A549 (cell line): ENCODE measurements around the gene RCAN2. TPM values are rescaled to one million over a fixed set of nuclear protein-coding genes. Genes with fewer than 3 reads are reported as not detected.
"Not testable (repeated sequence)": the region's sequence is repeated elsewhere in the genome, so short reads cannot be mapped to it uniquely, and the experiment has no call there.

Source experiments
- ATAC-seq, 2 experiments: fragments of 200-7000 bp in 1 of 2; fragments of >200 bp in 1 of 2; cut with Nextera tagmentation in 1 of 2; cut with Tn5 transposase in 1 of 2; 3 replicates each; pipeline versions ENCODE4 v1.8.0 to v1.9.1; 2018 to 2020; ENCODE audit warnings: mild to moderate bottlenecking in 1 of 2, moderate library complexity in 1 of 2
- CTCF ChIA-PET: fragments of 300-600 bp; sonication (Branson Sonifier 250); formaldehyde crosslinking; extraction: SDS; loops from one replicate; lab custom pipeline; 2021; ENCODE audit warnings: antibody characterized with exemption, inconsistent platforms; lab: Yijun Ruan, JAX
- POLR2A ChIA-PET: fragments of 350-600 bp; formaldehyde crosslinking; extraction: SDS; loops from one replicate; lab custom pipeline; 2021; ENCODE audit warnings: antibody characterized with exemption, inconsistent platforms; lab: Yijun Ruan, JAX
- DNase-seq, 2 experiments: peaks; one replicate each; pipeline versions ENCODE4 v3.0.0 to v3.0.0-alpha.2; 2011 to 2016; ENCODE audit warnings: low read depth in 1 of 2, low spot score in 1 of 2
- FAIRE-seq: peaks from 2 replicates; lab custom pipeline; 2011; peaks lifted over from hg19 to GRCh38; lab: Jason Lieb, UNC
- H3K27ac ChIP-seq, 2 experiments: fragments of >200 bp; sonication (Bioruptor Twin); formaldehyde crosslinking; 3 replicates each; pipeline ENCODE4 v1.5.1; 2016 to 2017
- H3K4me1 ChIP-seq: fragments of >200 bp; sonication (Bioruptor Twin); formaldehyde crosslinking; 3 replicates; pipeline ENCODE4 v1.6.1; 2016
- H3K4me2 ChIP-seq: fragments of >200 bp; sonication (Bioruptor Twin); formaldehyde crosslinking; 3 replicates; pipeline ENCODE4 v1.6.1; 2016
- H3K4me3 ChIP-seq: fragments of >200 bp; sonication (Bioruptor Twin); formaldehyde crosslinking; 3 replicates; pipeline ENCODE4 v1.5.1; 2016
- H3K9me3 ChIP-seq: fragments of >200 bp; sonication (Bioruptor Twin); formaldehyde crosslinking; 3 replicates; pipeline ENCODE4 v1.6.1; 2016
- BHLHE40 ChIP-seq: IDR thresholded peaks from 2 replicates; pipeline ENCODE4 v1.6.1; 2012; ENCODE audit warnings: low read depth, low read length, inconsistent platforms
- CBX8 ChIP-seq: fragments of 200-600 bp; sonication (generic); IDR thresholded peaks from 2 replicates; pipeline ENCODE4 v1.6.1; 2016
- CEBPB ChIP-seq, 2 experiments: fragments of >200 bp in 1 of 2; sonication (Bioruptor Twin) in 1 of 2; formaldehyde crosslinking in 1 of 2; IDR thresholded peaks; 2 replicates each; pipeline ENCODE4 v1.6.1; 2012 to 2016
- CHD4 ChIP-seq: fragments of 200-600 bp; sonication (generic); IDR thresholded peaks from 2 replicates; pipeline ENCODE4 v1.6.1; 2016; ENCODE audit warnings: antibody characterized with exemption, mild to moderate bottlenecking, borderline replicate concordance
- E2F6 ChIP-seq: IDR thresholded peaks from 2 replicates; pipeline ENCODE4 v1.6.1; 2012; ENCODE audit warnings: low read depth, borderline replicate concordance
- FOXS1 ChIP-seq: fragments of 250-450 bp; sonication (Bioruptor Pico); IDR thresholded peaks from 2 replicates; pipeline ENCODE4 v1.5.0; 2020; ENCODE audit warnings: mild to moderate bottlenecking, moderate library complexity
- HES2 ChIP-seq: fragments of >200 bp; sonication (Bioruptor Twin); formaldehyde crosslinking; IDR thresholded peaks from 2 replicates; pipeline ENCODE4 v1.6.1; 2016
- HMGXB4 ChIP-seq: fragments of 250-450 bp; sonication (Bioruptor Pico); IDR thresholded peaks from 2 replicates; pipeline ENCODE4 v1.5.0; 2021; ENCODE audit warnings: mild to moderate bottlenecking, moderate library complexity, borderline replicate concordance
- KDM1A ChIP-seq: fragments of 200-600 bp; sonication (generic); IDR thresholded peaks from 2 replicates; pipeline ENCODE4 v1.6.1; 2016; ENCODE audit warnings: low read depth, mild to moderate bottlenecking
- KDM5A ChIP-seq: fragments of 200-600 bp; sonication (generic); IDR thresholded peaks from 2 replicates; pipeline ENCODE4 v1.6.1; 2016; ENCODE audit warnings: antibody characterized with exemption, mild to moderate bottlenecking
- MAX ChIP-seq: IDR thresholded peaks from 2 replicates; pipeline ENCODE4 v1.6.1; 2012
- MYC ChIP-seq: IDR thresholded peaks from 2 replicates; pipeline ENCODE4 v1.6.1; 2012; ENCODE audit warnings: mild to moderate bottlenecking, inconsistent platforms, low read length, improper control_type of control experiment, borderline replicate concordance
- NPAS2 ChIP-seq: fragments of 250-450 bp; sonication (Bioruptor Pico); IDR thresholded peaks from 2 replicates; pipeline ENCODE4 v1.8.0; 2022; ENCODE audit warnings: mild to moderate bottlenecking, moderate library complexity, borderline replicate concordance
- PBX3 ChIP-seq: IDR thresholded peaks from 2 replicates; pipeline ENCODE4 v1.6.1; 2012
- RAD21 ChIP-seq, 2 experiments: fragments of >200 bp in 1 of 2; sonication (Bioruptor Twin) in 1 of 2; formaldehyde crosslinking in 1 of 2; IDR thresholded peaks in 1 of 2; conservative IDR thresholded peaks in 1 of 2; 2 replicates in 1 of 2; 3 replicates in 1 of 2; pipeline ENCODE4 v1.6.1; 2012 to 2018; ENCODE audit warnings: inconsistent platforms in 1 of 2
- RARB ChIP-seq: fragments of 250-450 bp; sonication (Bioruptor Pico); IDR thresholded peaks from 2 replicates; pipeline ENCODE4 v1.8.0; 2021; ENCODE audit warnings: mild to moderate bottlenecking, moderate library complexity
- RFX5 ChIP-seq: fragments of 450-650 bp; IDR thresholded peaks from 2 replicates; pipeline ENCODE4 v1.7.1; 2014; ENCODE audit warnings: antibody characterized with exemption, mild to moderate bottlenecking, moderate library complexity
- SREBF2 ChIP-seq: fragments of 450-650 bp; IDR thresholded peaks from 2 replicates; pipeline ENCODE4 v1.6.1; 2014; ENCODE audit warnings: mild to moderate bottlenecking, moderate library complexity
- TP53 ChIP-seq: fragments of 250-450 bp; sonication (Bioruptor Pico); IDR thresholded peaks from 2 replicates; pipeline ENCODE4 v1.5.0; 2021; ENCODE audit warnings: mild to moderate bottlenecking, moderate library complexity
- ZFP36 ChIP-seq: fragments of 450-650 bp; IDR thresholded peaks from 2 replicates; pipeline ENCODE4 v1.6.1; 2014; ENCODE audit warnings: borderline replicate concordance; ENCODE audit not compliant: partially characterized antibody
- ZSCAN20 ChIP-seq: fragments of 250-450 bp; sonication (Bioruptor Pico); IDR thresholded peaks from 2 replicates; pipeline ENCODE4 v1.8.0; 2022; ENCODE audit warnings: mild to moderate bottlenecking, moderate library complexity
- WGBS: methylation state at CpG from one replicate; pipeline ENCODE4 v1.1.6; 2017; ENCODE audit errors: missing lambda C conversion rate; 5-methylcytosine and 5-hydroxymethylcytosine counted together
- polyA plus RNA-seq, 4 experiments: library from polyadenylated mRNA; depleted of rRNA in 3 of 4; stranded (reverse); fragments of >200 nt; fragmentation: RNase III in 1 of 4; extraction: RNeasy Plus Mini Kit Qiagen cat#74134 plus additional on column Dnase treatment in 1 of 4; gene quantifications; 2 replicates in 3 of 4; 3 replicates in 1 of 4; pipeline ENCODE4 v1.2.3, GENCODE V29; 2011 to 2017

RCAN2 gene
- polyA plus RNA-seq, 2 of the 4 experiments (the other 2 are of a cell fraction) = not detected

- DNase-seq (no peak), FAIRE-seq (no peak), ATAC-seq (no peak)
- TF ChIP-seq RFX5 (no peak), E2F6 (no peak), CEBPB (IDR thresholded peaks at IDR 0.05) (no peak), CHD4 (no peak)
- POLR2A ChIA-PET = no interaction called here
- 48% methylated on average over 3 of the region's 3 CpGs for WGBS
- CTCF ChIA-PET = interaction anchor here (2.0 kb wide), 1 partner anchor 12 kb away, joined by 4 read pairs; no protein-coding TSS in a partner anchor
- Histone ChIP-seq H3K4me3 (no peak overlapping the region), H3K4me2 (no peak overlapping the region), H3K27ac (no peak overlapping the region), H3K4me1 (no peaks in the 10 kb centered on the region), H3K9me3 (no peaks in the 10 kb centered on the region)
These were observed 84.0 kb downstream of the RCAN2 start for GRCh38 chr6:46407246-46407645.

- FAIRE-seq, H3K4me3 ChIP-seq, CTCF ChIA-PET, DNase-seq, H3K4me1 ChIP-seq, H3K9me3 ChIP-seq, H3K27ac ChIP-seq, POLR2A ChIA-PET, ATAC-seq, H3K4me2 ChIP-seq: not testable (repeated sequence)
- no CpG with 5 or more reads among the region's 32 CpGs for WGBS
These were observed 85.5 kb downstream of the RCAN2 start for GRCh38 chr6:46405620-46406180.

- 0% methylated on average over 1 of the region's 1 CpG for WGBS
These were observed 90.4 kb downstream of the RCAN2 start for GRCh38 chr6:46400898-46401297.

More at GRCh38 chr6:46400898-46401297, 90.4 kb downstream of the RCAN2 start:
- no peaks in the 10 kb centered on the region for H3K4me1 ChIP-seq
- CTCF ChIA-PET = no interaction called here
- no peaks in the 10 kb centered on the region for H3K9me3 ChIP-seq
- no peak overlapping the region for H3K27ac ChIP-seq
- FAIRE-seq = no peak
- TF ChIP-seq HMGXB4 (CRISPR knock-in tag) = no peak
- TF ChIP-seq RARB (CRISPR knock-in tag) = no peak
- no peak for TF ChIP-seq PBX3
- TF ChIP-seq SREBF2 = no peak
- TF ChIP-seq RAD21 (conservative IDR thresholded peaks at IDR 0.05 in 1 of 2, IDR thresholded peaks at IDR 0.05 in 1 of 2) = no peak
- TF ChIP-seq CHD4 = no peak
- TF ChIP-seq TP53 (CRISPR knock-in tag) = no peak
- no peak for TF ChIP-seq MYC
- no peak for TF ChIP-seq KDM5A
- no peak for TF ChIP-seq KDM1A
- TF ChIP-seq HES2 = no peak
- TF ChIP-seq MAX = no peak
- TF ChIP-seq NPAS2 (CRISPR knock-in tag) = no peak
- no peak for TF ChIP-seq FOXS1 (CRISPR knock-in tag)
- no peak for TF ChIP-seq ZFP36
- no peak for TF ChIP-seq ZSCAN20 (CRISPR knock-in tag)
- TF ChIP-seq BHLHE40 = no peak
- no peak for TF ChIP-seq CBX8
- TF ChIP-seq, all 56 proteins: peak for 0
- POLR2A ChIA-PET = no interaction called here
- ATAC-seq (no peak), DNase-seq (no peak)
- no peak overlapping the region for H3K4me3 ChIP-seq
- no peak overlapping the region for H3K4me2 ChIP-seq
